HFFc6 (cell line): ENCODE results near the gene LGALS1. TPM values are rescaled to one million over a fixed set of nuclear protein-coding genes. Genes with fewer than 3 reads are reported as not detected.
"Not testable (repeated sequence)": the region's sequence is repeated elsewhere in the genome, so short reads cannot be mapped to it uniquely, and the experiment has no call there.

Experiments used
- DNase-seq: peaks from one replicate; pipeline ENCODE4 v3.0.0-alpha.2; 2018
- H3K27ac Mint-ChIP-seq: 2 replicates; pipeline ENCODE4 v1.8.0; 2020; ENCODE audit warnings: mild to moderate bottlenecking, mixed read lengths
- H3K27me3 Mint-ChIP-seq: 2 replicates; pipeline ENCODE4 v1.8.0; 2021; ENCODE audit warnings: mild to moderate bottlenecking, moderate library complexity, mixed read lengths; ENCODE audit not compliant: insufficient read depth
- H3K36me3 Mint-ChIP-seq: 2 replicates; pipeline ENCODE4 v1.8.0; 2021; ENCODE audit warnings: low read depth, mixed read lengths
- H3K4me1 Mint-ChIP-seq: 2 replicates; pipeline ENCODE4 v1.8.0; 2020; ENCODE audit warnings: low read depth, mixed read lengths
- H3K4me3 Mint-ChIP-seq: 2 replicates; pipeline ENCODE4 v1.8.0; 2020; ENCODE audit warnings: mild to moderate bottlenecking, moderate library complexity, mixed read lengths
- H3K9me3 Mint-ChIP-seq: 2 replicates; pipeline ENCODE4 v1.8.0; 2020; ENCODE audit warnings: mild to moderate bottlenecking, mixed read lengths
- CTCF ChIP-seq: fragments of 200-600 bp; sonication (generic); IDR thresholded peaks from 2 replicates; pipeline ENCODE4 v1.5.0; 2021; ENCODE audit warnings: antibody characterized with exemption, mild to moderate bottlenecking
- total RNA-seq, 6 experiments: library from RNA; stranded (reverse); fragmentation: NEBNext Ultra II Directional; extraction: Animal tissue kit (Norgen Biotek cat#: 25700); gene quantifications; 2 replicates in 1 of 6; 3 replicates in 5 of 6; pipeline ENCODE4 v1.2.3, GENCODE V29; 2021

The LGALS1 gene
- total RNA-seq, 6 experiments from 2014 or later, result 5,326 to 7,192 (median 6,673) TPM

GRCh38 chr22:37716708-37717107 is 41.3 kb downstream of the LGALS1 start:
- Mint-ChIP-seq H3K36me3 (no peaks in the 10 kb centered on the region), H3K4me1 (peaks cover 10% of the 10 kb centered on the region), H3K4me3 (no peak overlapping the region), H3K27me3 (peaks cover 10% of the 10 kb centered on the region), H3K27ac (peak overlapping the region; percentile 39; the same call in 1 of the 2 replicates), H3K9me3 (no peaks in the 10 kb centered on the region)
- peak; percentile 55 for DNase-seq
- TF ChIP-seq CTCF, result no peak

GRCh38 chr22:37717235-37717634 is 41.8 kb downstream of the LGALS1 start:
- not testable (repeated sequence) for H3K27ac Mint-ChIP-seq, H3K36me3 Mint-ChIP-seq, H3K4me1 Mint-ChIP-seq, DNase-seq, H3K9me3 Mint-ChIP-seq, H3K4me3 Mint-ChIP-seq
- peaks cover 10% of the 10 kb centered on the region for H3K27me3 Mint-ChIP-seq

GRCh38 chr22:37717746-37718305 is 42.4 kb downstream of the LGALS1 start:
- H3K36me3 Mint-ChIP-seq, H3K4me1 Mint-ChIP-seq, DNase-seq, H3K27ac Mint-ChIP-seq, H3K4me3 Mint-ChIP-seq, H3K9me3 Mint-ChIP-seq: not testable (repeated sequence)
- peaks cover 10% of the 10 kb centered on the region for H3K27me3 Mint-ChIP-seq

- no peak overlapping the region for H3K4me3 Mint-ChIP-seq
- no peak overlapping the region for H3K27ac Mint-ChIP-seq
- H3K36me3 Mint-ChIP-seq, result peaks cover 16% of the 10 kb centered on the region
- no peaks in the 10 kb centered on the region for H3K4me1 Mint-ChIP-seq
- no peak for DNase-seq
- H3K9me3 Mint-ChIP-seq, result peaks cover 12% of the 10 kb centered on the region
- no peak for TF ChIP-seq CTCF
- peaks cover 10% of the 10 kb centered on the region for H3K27me3 Mint-ChIP-seq
Measured at GRCh38 chr22:37725551-37726240, 50.3 kb downstream of the LGALS1 start.

GRCh38 chr22:37726241-37726887 is 50.9 kb downstream of the LGALS1 start:
- Mint-ChIP-seq H3K9me3 (peaks cover 12% of the 10 kb centered on the region), H3K36me3 (peaks cover 16% of the 10 kb centered on the region), H3K4me3 (no peak overlapping the region), H3K27me3 (peaks cover 12% of the 10 kb centered on the region), H3K4me1 (no peaks in the 10 kb centered on the region), H3K27ac (no peak overlapping the region)
- no peak for DNase-seq
- peak; percentile 50 for TF ChIP-seq CTCF

DNA sequence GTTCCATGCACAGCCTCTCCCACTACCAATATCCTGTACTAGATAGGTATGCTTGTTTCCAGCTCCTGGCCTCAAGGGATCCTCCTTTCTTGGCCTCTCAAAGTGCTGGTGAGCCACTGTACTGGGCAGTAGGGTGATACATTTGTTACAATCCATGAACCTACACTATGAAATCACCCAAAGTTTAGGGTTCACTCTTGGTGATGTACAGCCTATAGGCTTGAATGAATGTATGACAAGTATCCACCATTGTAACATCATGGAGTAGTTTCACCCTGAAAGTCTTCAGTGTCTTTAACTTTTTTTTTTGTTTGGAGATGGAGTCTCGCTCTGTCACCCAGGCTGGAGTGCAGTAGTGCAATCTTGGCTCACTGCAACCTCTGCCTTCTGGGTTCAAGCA is 53.2 kb downstream of the LGALS1 start:
- Mint-ChIP-seq H3K4me3 (no peak overlapping the region), H3K36me3 (peaks cover 12% of the 10 kb centered on the region)

More for the DNA sequence above, 53.2 kb downstream of the LGALS1 start:
- Mint-ChIP-seq H3K27ac (no peak overlapping the region), H3K9me3 (peaks cover 12% of the 10 kb centered on the region), H3K27me3 (peaks cover 10% of the 10 kb centered on the region), H3K4me1 (no peaks in the 10 kb centered on the region)
- no peak for TF ChIP-seq CTCF
- no peak for DNase-seq

Other genes with a start within 250 kb of the LGALS1 start
- 1 to 10 TPM; 1.2 to 5.8 (median 1.4) TPM for gene ELFN2, start 248.2 kb upstream of the LGALS1 start, total RNA-seq
- gene MFNG, start 189.3 kb upstream of the LGALS1 start, total RNA-seq, result not detected
- gene CARD10, start 156.2 kb upstream of the LGALS1 start, total RNA-seq, result 1 to 10 TPM; 4.4 to 5.6 (median 4.8) TPM
- 100 to 1,000 TPM in 3 of 6 experiments, 10 to 100 TPM in 3; 88.3 to 104 (median 97.2) TPM for gene CDC42EP1, start 115.2 kb upstream of the LGALS1 start, total RNA-seq
- gene LGALS2, start 95.5 kb upstream of the LGALS1 start, total RNA-seq, result not detected
- 10 to 100 TPM; 37.5 to 45.4 (median 41.5) TPM for gene GGA1, start 66.8 kb upstream of the LGALS1 start, total RNA-seq
- 10 to 100 TPM; 15.9 to 26.3 (median 23.0) TPM for gene SH3BP1, start 36.0 kb upstream of the LGALS1 start, total RNA-seq
- gene PDXP, start 16.9 kb upstream of the LGALS1 start, total RNA-seq, result 10 to 100 TPM; 15.3 to 24.5 (median 18.4) TPM
- gene NOL12, start 10.7 kb downstream of the LGALS1 start, total RNA-seq, result 10 to 100 TPM; 17.7 to 29.6 (median 26.9) TPM
- 10 to 100 TPM; 74.3 to 92.5 (median 91.6) TPM for gene TRIOBP, start 21.4 kb downstream of the LGALS1 start, total RNA-seq
- gene GCAT, start 132.3 kb downstream of the LGALS1 start, total RNA-seq, result 10 to 100 TPM; 27.6 to 42.3 (median 29.2) TPM
- gene GALR3, start 147.7 kb downstream of the LGALS1 start, total RNA-seq, result not detected
- gene ANKRD54, start 168.7 kb downstream of the LGALS1 start, total RNA-seq, result 10 to 100 TPM; 18.3 to 25.4 (median 20.9) TPM
- gene EIF3L, start 173.8 kb downstream of the LGALS1 start, total RNA-seq, result 100 to 1,000 TPM; 306 to 371 (median 357) TPM
- 10 to 100 TPM; 37.7 to 46.5 (median 40.5) TPM for gene MICALL1, start 230.7 kb downstream of the LGALS1 start, total RNA-seq